Fibroblast of villous mesenchyme (primary cell): ENCODE data around the gene WFDC1. TPM values are rescaled to one million over a fixed set of nuclear protein-coding genes. Genes with fewer than 3 reads are reported as not detected.

Experiments used
- DNase-seq: peaks from one replicate; pipeline ENCODE4 v3.0.0-alpha.2; 2010; ENCODE audit warnings: low read depth
- H3K4me3 ChIP-seq: 2 replicates; pipeline ENCODE4 v1.5.1; 2011; ENCODE audit warnings: low read depth, mild to moderate bottlenecking, low read length
- CTCF ChIP-seq: IDR thresholded peaks from 2 replicates; pipeline ENCODE4 v1.5.1; 2012; ENCODE audit warnings: low read depth, mild to moderate bottlenecking, low read length; ENCODE audit not compliant: insufficient read depth
- total RNA-seq: library from RNA; depleted of rRNA; stranded (reverse); fragments of >200 nt; gene quantifications from 2 replicates; pipeline ENCODE4 v1.2.3, GENCODE V29; 2012

WFDC1 gene
- total RNA-seq, 1 donor: 8.2 TPM

- no peak overlapping the region for H3K4me3 ChIP-seq
- TF ChIP-seq CTCF: no peak
- DNase-seq: peak; percentile 78
Measured at GRCh38 chr16:84286578-84287240, 8.0 kb upstream of the WFDC1 start.

- no peak overlapping the region for H3K4me3 ChIP-seq
- TF ChIP-seq CTCF: no peak
- no peak for DNase-seq
Measured at GRCh38 chr16:84288902-84289301, 5.8 kb upstream of the WFDC1 start.

- no peak for TF ChIP-seq CTCF
- no peak overlapping the region for H3K4me3 ChIP-seq
- no peak for DNase-seq
Measured at GRCh38 chr16:84291226-84291625, 3.5 kb upstream of the WFDC1 start.

GRCh38 chr16:84292011-84292410 is 2.7 kb upstream of the WFDC1 start:
- no peak for TF ChIP-seq CTCF
- DNase-seq: no peak
- no peak overlapping the region for H3K4me3 ChIP-seq

- no peak for TF ChIP-seq CTCF
- DNase-seq: no peak
- no peak overlapping the region for H3K4me3 ChIP-seq
Measured at GRCh38 chr16:84293406-84293805, 1.3 kb upstream of the WFDC1 start.

- TF ChIP-seq CTCF: no peak
- no peak for DNase-seq
- no peak overlapping the region for H3K4me3 ChIP-seq
Measured at GRCh38 chr16:84294117-84294516, 561 bp upstream of the WFDC1 start.
